GM13976 (cell line): ENCODE results near the gene TRPC4.

Experiments used
- DNase-seq: peaks from one replicate; pipeline ENCODE4 v3.0.0; 2012; ENCODE audit warnings: low spot score
- in situ Hi-C: fragments of 300-500 bp; cut with MboI; formaldehyde crosslinking; loops from one replicate; pipeline ENCODE4 v1.12.0; 2022; ENCODE audit warnings: low sequenced_read_pairs, mixed read lengths, inconsistent platforms; ENCODE audit not compliant: unreplicated experiment
- TF ChIP-seq, protein P1 (sequence below): IDR thresholded peaks from 2 replicates; pipeline ENCODE4 v1.5.1; 2012; ENCODE audit warnings: borderline replicate concordance, mild to moderate bottlenecking; ENCODE audit not compliant: insufficient read depth; ENCODE audit errors: extremely low read depth, missing control alignments, control extremely low read depth

The TRPC4 gene

DNA sequence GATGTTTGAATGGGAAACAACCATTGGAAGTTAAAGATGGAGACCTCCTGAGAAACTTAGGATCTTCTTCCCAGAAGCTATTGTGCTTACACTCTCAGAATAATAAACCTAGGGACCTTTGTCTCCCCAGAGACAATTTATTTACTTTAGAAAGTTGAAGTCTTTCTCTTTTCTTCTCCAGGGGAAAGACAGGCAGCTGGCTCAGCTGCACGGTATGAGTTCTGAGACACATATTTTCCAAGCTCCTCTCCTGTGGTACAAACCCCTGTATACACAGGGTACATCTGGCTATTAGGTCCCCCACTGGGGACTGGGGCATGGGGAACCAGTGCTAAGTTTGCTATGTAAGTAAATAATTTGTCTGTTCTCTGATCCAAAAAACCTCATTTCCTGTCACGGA is 203.5 kb downstream of the TRPC4 start:
- no peak for DNase-seq
- TF ChIP-seq, protein P1, sequence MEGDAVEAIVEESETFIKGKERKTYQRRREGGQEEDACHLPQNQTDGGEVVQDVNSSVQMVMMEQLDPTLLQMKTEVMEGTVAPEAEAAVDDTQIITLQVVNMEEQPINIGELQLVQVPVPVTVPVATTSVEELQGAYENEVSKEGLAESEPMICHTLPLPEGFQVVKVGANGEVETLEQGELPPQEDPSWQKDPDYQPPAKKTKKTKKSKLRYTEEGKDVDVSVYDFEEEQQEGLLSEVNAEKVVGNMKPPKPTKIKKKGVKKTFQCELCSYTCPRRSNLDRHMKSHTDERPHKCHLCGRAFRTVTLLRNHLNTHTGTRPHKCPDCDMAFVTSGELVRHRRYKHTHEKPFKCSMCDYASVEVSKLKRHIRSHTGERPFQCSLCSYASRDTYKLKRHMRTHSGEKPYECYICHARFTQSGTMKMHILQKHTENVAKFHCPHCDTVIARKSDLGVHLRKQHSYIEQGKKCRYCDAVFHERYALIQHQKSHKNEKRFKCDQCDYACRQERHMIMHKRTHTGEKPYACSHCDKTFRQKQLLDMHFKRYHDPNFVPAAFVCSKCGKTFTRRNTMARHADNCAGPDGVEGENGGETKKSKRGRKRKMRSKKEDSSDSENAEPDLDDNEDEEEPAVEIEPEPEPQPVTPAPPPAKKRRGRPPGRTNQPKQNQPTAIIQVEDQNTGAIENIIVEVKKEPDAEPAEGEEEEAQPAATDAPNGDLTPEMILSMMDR, result no peak
- in situ Hi-C loops, result no loop called here

DNA sequence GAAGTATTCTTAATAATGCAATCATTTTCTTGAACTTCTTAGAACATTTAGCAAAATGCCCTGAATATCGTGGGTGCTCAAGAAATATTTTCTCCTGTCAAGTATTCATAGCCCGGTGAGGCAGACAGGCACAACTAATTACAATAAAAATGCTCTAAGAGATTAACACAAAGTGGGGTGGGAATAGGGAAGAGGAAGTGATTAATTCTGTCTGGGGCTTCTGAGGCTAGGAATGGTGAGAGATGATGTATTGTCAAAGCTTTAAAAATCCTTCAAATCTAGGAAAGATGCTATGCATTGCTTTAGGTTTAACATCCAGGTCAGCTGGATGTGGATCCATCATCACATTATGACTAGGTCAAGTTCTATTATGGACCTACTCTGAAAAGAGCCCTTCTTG is 204.2 kb downstream of the TRPC4 start:
- DNase-seq, result no peak
- TF ChIP-seq, protein P1, result no peak
- in situ Hi-C loops, result no loop called here

DNA sequence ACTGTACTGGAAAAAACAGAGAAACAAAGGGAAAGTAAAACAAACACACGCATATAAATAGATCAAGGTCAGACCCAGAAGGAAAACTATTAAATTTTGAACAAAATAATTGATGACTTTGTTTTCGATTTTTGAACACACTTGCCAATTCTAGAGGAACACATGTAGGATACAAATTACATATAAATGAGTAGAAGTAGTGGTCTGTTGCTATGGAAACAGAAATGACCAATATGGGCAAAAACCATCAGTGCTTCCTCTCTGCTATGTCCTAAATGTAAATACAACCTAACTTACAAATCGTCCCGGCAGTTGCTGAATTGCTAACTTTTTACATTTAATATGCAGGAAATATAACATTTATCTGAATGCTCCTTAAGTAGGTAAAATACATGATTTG is 205.8 kb downstream of the TRPC4 start:
- in situ Hi-C loops, result no loop called here
- TF ChIP-seq, protein P1, result no peak
- DNase-seq, result no peak

DNA sequence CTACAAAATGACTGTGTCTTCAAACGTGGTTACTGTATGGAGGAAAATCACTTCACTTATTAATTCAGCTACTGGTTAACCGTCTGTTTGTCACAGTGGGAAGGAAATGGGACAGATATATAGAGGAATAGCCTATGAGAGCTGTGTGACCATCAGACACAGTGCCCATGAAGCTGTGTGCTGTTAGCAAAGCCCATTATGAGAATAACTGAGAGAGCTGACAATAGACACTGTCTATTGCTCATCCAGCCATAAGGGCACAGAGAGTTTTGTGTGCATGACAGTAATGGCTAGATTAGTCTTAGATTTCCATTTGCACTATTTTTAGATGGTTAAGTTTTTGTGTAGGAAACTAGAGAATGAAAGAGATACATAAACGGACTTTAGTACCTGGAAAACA is 206.9 kb downstream of the TRPC4 start:
- in situ Hi-C loops, result no loop called here
- no peak for DNase-seq

DNA sequence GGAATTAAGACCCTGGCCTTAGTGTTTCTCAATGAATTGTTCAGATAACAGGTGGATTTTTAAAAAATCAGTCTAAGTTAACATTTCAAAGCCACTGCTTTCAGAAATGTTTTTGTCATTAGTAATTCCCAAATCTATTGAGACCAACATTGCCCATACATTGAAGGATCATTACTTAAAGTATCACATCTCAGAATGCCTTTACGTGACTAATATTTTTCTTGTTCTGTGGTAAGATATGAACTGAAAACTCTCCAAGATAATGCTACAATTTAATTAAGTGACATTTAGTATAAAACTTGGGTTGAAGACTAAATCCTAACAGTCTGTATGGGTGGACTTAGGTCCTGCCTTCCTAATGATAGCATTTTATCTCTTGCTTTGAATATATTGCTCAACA is 211.6 kb downstream of the TRPC4 start:
- in situ Hi-C loops, result no loop called here
- TF ChIP-seq, protein P1, result no peak
- DNase-seq, result no peak

More for the DNA sequence above, 206.9 kb downstream of the TRPC4 start:
- TF ChIP-seq, protein P1, result no peak

DNA sequence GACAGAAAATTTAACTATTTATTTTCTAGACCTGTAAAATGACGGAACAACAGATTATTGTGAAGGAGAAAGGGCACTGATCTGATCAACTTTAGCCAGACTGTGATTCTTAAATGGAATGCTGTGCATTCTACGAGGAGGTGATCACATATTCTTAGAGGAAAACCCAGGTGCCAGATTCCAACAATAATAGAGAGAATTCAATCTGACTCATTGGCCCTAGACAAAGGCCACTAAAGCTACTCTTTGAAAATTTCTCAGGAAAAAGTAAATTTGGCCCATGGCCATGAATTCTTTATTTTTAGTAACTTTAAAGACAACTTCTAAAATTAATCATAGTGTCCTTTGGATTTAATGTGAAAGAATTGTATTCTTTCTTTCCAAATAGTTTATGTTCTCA is 212.4 kb downstream of the TRPC4 start:
- TF ChIP-seq, protein P1, result no peak
- in situ Hi-C loops, result no loop called here
- DNase-seq, result no peak
